ENCODE measurements around the gene SHISA5. TPM values are rescaled to one million over a fixed set of nuclear protein-coding genes. Genes with fewer than 3 reads are reported as not detected.

The SHISA5 gene
- polyA plus RNA-seq, 2 of the 4 experiments (the other 2 are of a cell fraction): 87.5 to 94.3 TPM

DNA sequence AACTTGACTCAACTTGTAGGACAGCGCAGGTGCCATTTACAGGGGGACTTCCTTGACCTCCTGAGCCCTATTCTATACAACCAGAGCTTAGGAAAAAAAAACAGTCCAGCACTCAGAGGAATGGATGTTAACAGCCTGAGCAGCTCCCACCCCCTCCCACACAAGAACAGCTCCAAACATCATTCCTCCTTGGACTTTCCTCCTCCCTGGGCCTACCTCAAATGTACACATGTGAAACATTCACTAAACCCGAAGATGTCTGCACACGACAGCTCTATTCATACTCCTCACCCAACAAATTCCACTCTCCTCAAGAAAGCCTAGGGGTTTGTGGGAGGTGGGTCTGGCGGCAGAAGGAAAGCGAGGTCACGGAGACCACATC lies 57.9 kb downstream of the SHISA5 start:
- FAIRE-seq (no peak), DNase-seq (ENCODE audit: low read depth in 1 of 2, low spot score in 1 of 2) (no peak), ATAC-seq (peak; percentile 6 to 30; a peak in 3 of 6 replicates)
- TF ChIP-seq CBX2 (IDR thresholded peaks at IDR 0.05; ENCODE audit: borderline replicate concordance, low read depth): no peak
- no peak for TF ChIP-seq POLR2A (IDR thresholded peaks at IDR 0.05; ENCODE audit: low read length)
- no peak for TF ChIP-seq GATA3 (IDR thresholded peaks at IDR 0.05; ENCODE audit: borderline replicate concordance)
- no peak for TF ChIP-seq MAZ (IDR thresholded peaks at IDR 0.05; ENCODE audit: borderline replicate concordance, low read depth, low read length)
- no peak for TF ChIP-seq POLR2AphosphoS2 (conservative IDR thresholded peaks at IDR 0.05; ENCODE audit: low read length)
- TF ChIP-seq RNF2 (IDR thresholded peaks at IDR 0.05; ENCODE audit: borderline replicate concordance, low read depth): no peak
- TF ChIP-seq FOSL2 (IDR thresholded peaks at IDR 0.05): no peak
- no peak for TF ChIP-seq FOSL2 (CRISPR knock-in tag; IDR thresholded peaks at IDR 0.05)
- TF ChIP-seq RCOR1 (IDR thresholded peaks at IDR 0.05; ENCODE audit: low read depth, low read length): no peak
- TF ChIP-seq KDM1A (IDR thresholded peaks at IDR 0.05; ENCODE audit: low read depth): no peak
- no peak for TF ChIP-seq ZC3H11A (IDR thresholded peaks at IDR 0.05)
- Histone ChIP-seq H3K4me2 (peak overlapping the region; percentile 88), H3K4me1 (peaks cover 24% of the 10 kb centered on the region), H3K9me3 (no peaks in the 10 kb centered on the region), H3K27ac (peak overlapping the region; percentile 86 to 97), H3K4me3 (peak overlapping the region; percentile 67)
- POLR2A ChIA-PET: interaction anchor here (0.9 to 1.8 kb wide), 8 partner anchors 10 to 108 kb away, joined by 3 to 8 read pairs (median 3); no protein-coding TSS in a partner anchor
- CTCF ChIA-PET: interaction anchor here (1.1 to 3.6 kb wide), 9 partner anchors 10 to 251 kb away, joined by 3 to 32 read pairs (median 4); no protein-coding TSS in a partner anchor
- WGBS (ENCODE audit: missing lambda C conversion rate): 15% methylated on average over 6 of the region's 6 CpGs

DNA sequence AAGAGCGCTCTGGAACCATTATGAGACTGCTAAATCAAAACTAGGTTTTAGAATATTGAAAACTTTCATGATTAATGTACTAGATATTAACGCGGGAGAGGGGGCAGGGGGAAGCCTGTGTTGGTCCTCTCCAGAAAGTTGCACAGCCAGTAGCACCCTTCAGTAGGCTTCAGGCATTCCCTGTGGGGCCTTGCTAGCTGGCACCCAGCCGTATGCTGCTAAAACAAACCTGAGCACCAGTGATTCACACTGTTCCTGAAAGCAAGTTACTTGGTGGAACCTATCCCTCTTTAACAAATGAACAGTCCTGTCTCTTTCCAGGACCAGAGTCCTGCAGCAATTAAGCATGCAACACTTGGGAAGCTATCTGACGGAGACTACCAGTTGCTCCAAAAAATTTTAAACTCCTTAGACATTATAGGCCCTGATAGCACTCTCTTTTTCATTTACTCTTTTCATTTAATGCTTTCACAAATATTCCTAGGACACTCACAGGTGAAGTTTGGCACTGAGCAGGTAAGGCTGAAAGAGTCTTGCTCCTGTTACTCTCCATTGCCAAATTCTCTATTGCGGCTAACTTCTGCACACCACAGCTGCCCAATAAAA lies 58.6 kb downstream of the SHISA5 start:
- FAIRE-seq (no peak), ATAC-seq (no peak), DNase-seq (ENCODE audit: low read depth in 1 of 2, low spot score in 1 of 2) (no peak)
- TF ChIP-seq TFCP2L1 (CRISPR knock-in tag; IDR thresholded peaks at IDR 0.05): no peak
- TF ChIP-seq JUN (IDR thresholded peaks at IDR 0.05): no peak
- TF ChIP-seq POLR2A (IDR thresholded peaks at IDR 0.05; ENCODE audit: low read length): no peak
- TF ChIP-seq HOXA7 (CRISPR knock-in tag; IDR thresholded peaks at IDR 0.05): no peak
- no peak for TF ChIP-seq ATOH8 (CRISPR knock-in tag; IDR thresholded peaks at IDR 0.05; ENCODE audit: low read depth)
- no peak for TF ChIP-seq ELK1 (IDR thresholded peaks at IDR 0.05; ENCODE audit: low read depth, low read length)
- TF ChIP-seq, protein P1, sequence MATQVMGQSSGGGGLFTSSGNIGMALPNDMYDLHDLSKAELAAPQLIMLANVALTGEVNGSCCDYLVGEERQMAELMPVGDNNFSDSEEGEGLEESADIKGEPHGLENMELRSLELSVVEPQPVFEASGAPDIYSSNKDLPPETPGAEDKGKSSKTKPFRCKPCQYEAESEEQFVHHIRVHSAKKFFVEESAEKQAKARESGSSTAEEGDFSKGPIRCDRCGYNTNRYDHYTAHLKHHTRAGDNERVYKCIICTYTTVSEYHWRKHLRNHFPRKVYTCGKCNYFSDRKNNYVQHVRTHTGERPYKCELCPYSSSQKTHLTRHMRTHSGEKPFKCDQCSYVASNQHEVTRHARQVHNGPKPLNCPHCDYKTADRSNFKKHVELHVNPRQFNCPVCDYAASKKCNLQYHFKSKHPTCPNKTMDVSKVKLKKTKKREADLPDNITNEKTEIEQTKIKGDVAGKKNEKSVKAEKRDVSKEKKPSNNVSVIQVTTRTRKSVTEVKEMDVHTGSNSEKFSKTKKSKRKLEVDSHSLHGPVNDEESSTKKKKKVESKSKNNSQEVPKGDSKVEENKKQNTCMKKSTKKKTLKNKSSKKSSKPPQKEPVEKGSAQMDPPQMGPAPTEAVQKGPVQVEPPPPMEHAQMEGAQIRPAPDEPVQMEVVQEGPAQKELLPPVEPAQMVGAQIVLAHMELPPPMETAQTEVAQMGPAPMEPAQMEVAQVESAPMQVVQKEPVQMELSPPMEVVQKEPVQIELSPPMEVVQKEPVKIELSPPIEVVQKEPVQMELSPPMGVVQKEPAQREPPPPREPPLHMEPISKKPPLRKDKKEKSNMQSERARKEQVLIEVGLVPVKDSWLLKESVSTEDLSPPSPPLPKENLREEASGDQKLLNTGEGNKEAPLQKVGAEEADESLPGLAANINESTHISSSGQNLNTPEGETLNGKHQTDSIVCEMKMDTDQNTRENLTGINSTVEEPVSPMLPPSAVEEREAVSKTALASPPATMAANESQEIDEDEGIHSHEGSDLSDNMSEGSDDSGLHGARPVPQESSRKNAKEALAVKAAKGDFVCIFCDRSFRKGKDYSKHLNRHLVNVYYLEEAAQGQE (IDR thresholded peaks at IDR 0.05): no peak
- TF ChIP-seq MAFK (IDR thresholded peaks at IDR 0.05; ENCODE audit: partially characterized antibody): no peak
- TF ChIP-seq ESRRA (IDR thresholded peaks at IDR 0.05; ENCODE audit: borderline replicate concordance, low read length): no peak
- TF ChIP-seq EHF (CRISPR knock-in tag; IDR thresholded peaks at IDR 0.05): no peak
- TF ChIP-seq EP300 (IDR thresholded peaks at IDR 0.05): no peak
- TF ChIP-seq SREBF2 (IDR thresholded peaks at IDR 0.05): no peak
- no peak for TF ChIP-seq KDM1A (IDR thresholded peaks at IDR 0.05; ENCODE audit: low read depth)
- TF ChIP-seq NR3C1 (IDR thresholded peaks at IDR 0.05): no peak
- ChIA-PET POLR2A (interaction anchor here (1.8 kb wide), 1 partner anchor 9 kb away, joined by 8 read pairs; no protein-coding TSS in a partner anchor), CTCF (interaction anchor here (0.7 to 3.6 kb wide), 7 partner anchors 9 to 321 kb away, joined by 3 to 32 read pairs (median 3); no protein-coding TSS in a partner anchor)
- Histone ChIP-seq H3K4me2 (peak overlapping the region; percentile 88), H3K4me1 (peaks cover 24% of the 10 kb centered on the region), H3K27ac (peak overlapping the region in 1 of 2 experiments; percentile 97; a peak in 2 of 6 replicates), H3K9me3 (no peaks in the 10 kb centered on the region), H3K4me3 (peak overlapping the region; percentile 67)
- 74% methylated on average over 5 of the region's 6 CpGs for WGBS (ENCODE audit: missing lambda C conversion rate)

All from A549 (cell line).